HL-60/S4 treated with phorbol 12-myristate 13-acetate at 8.2 ng/mL for 4 days and 3 days (cell line): ENCODE data around the gene MPRIP.
"Not testable (repeated sequence)": the region's sequence is repeated elsewhere in the genome, so short reads cannot be mapped to it uniquely, and the experiment has no call there.

Experiments
- in situ Hi-C: fragments of 300-500 bp; cut with MboI; formaldehyde crosslinking; loops from 2 replicates; pipeline ENCODE4 v1.15.0; 2022; ENCODE audit warnings: low sequenced_read_pairs

MPRIP gene

GRCh38 chr17:17120701-17121100 lies 78.4 kb downstream of the MPRIP start:
- in situ Hi-C loops, result loop anchor here (25.0 kb wide), 1 partner anchor 108 kb away; no protein-coding TSS in a partner anchor

- in situ Hi-C loops, result loop anchor here (25.0 kb wide), 1 partner anchor 109 kb away; no protein-coding TSS in a partner anchor
These were observed 78.9 kb downstream of the MPRIP start for GRCh38 chr17:17121162-17121561.

- in situ Hi-C loops, result loop anchor here (25.0 kb wide), 1 partner anchor 111 kb away; no protein-coding TSS in a partner anchor
These were observed 80.7 kb downstream of the MPRIP start for GRCh38 chr17:17122781-17123483.

DNA sequence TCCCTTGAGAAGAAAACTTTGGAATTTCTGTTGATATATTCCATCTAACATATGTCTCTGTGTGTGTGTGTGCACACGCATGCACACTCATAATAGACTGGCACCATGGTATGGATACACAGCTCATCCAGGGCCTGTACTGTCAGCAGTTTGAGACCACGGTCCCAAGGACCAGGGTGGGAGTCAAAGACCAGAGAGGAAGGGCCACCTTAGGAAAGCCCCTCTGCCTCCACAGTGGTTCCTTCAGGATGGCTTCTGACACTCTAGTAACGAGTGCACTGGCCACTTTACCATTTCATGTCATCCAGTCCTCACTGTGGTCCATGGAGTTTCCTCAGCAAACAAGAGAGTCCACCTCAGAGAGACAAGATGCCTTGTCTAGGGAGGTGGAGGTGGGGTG lies 82.1 kb downstream of the MPRIP start:
- in situ Hi-C loops, result loop anchor here (25.0 kb wide), 1 partner anchor 112 kb away; no protein-coding TSS in a partner anchor

DNA sequence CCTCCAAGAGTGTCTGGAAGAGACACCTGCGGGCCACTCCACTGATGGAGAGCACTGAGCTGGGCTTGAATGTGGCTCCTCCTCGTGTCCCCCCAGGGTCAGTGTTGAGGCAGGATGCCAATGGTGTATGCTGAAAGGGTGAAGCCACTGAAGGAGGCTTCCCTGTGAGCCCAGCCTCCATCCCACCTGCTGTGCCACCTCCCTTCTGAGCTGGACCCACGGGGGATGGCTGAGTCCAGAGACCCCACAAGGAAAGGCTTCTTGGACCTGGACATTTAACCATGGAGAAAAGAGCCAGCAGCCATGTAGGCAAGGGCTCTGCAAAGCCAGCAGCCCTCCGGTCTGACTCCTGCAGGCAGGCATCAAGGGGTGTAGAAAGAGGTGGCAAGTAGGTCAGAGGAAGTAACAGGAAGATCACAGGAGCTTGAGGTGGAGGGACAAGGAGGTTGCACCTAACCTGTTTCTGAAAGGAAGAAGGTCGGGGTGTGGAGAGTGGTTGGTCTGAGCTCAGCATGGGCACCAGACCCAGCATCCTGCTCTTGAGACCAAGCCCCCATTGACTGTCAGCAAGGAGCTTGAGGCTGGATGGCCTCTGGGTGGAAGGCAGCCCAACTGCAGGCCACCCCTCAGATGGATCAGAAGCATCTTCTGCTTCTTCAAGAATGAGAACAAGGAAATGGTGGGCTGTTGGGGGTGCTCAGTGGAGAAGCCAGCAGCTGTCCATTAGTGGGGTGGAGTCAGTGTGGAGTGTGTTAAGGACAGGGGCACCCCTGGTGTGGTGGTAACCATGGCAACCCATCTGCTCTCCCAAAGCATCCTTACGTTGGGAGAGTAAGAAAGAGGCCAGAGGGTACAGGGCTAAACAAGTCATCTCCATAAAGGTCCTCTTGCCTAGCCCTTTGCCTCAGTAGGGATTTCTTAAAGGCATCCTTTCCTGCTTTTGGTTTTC lies 83.2 kb downstream of the MPRIP start:
- in situ Hi-C loops, result no loop called here

DNA sequence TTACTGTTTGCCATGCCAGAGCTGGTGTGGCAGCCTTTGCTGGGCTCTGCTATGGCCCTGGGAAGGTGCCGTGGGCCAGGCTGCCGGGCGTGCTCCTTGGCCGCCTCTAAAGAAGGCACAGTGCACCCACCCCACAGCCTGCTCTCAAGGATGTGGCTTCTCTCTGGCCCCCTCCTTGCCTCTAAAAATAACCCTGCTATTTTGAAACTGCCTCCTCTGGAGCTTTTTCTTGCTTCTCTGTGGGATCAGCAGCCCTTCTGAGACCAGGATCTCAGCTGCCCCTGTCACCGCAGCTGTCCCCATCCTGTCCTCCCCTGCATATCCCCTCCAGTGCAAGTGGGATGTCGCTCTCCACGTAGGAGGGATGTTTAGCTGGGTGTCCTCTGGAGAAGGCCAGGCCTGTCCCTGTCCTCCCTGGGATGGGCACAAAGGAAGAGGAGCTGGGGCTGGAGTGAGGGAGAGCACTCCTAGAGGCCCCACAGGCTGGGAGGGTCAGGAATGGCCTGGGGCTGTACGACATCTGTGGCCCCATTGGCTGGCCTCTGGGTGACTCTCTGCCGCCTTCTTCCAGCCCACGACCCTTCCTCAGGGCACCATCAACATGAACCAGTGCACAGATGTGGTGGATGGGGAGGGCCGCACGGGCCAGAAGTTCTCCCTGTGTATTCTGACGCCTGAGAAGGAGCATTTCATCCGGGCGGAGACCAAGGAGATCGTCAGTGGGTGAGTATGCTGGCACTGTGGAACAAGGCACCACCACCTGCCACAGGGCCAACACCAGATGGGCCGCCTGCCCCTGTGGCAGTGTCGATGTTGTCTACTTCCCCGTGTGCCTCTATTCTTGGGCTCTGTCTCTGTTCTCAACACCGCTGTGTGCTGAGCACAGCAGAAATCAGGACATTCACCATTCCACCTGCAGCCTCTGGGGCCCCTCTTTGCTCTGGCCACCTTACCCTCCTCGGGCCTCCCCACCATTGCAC lies 84.2 kb downstream of the MPRIP start:
- in situ Hi-C loops, result no loop called here

DNA sequence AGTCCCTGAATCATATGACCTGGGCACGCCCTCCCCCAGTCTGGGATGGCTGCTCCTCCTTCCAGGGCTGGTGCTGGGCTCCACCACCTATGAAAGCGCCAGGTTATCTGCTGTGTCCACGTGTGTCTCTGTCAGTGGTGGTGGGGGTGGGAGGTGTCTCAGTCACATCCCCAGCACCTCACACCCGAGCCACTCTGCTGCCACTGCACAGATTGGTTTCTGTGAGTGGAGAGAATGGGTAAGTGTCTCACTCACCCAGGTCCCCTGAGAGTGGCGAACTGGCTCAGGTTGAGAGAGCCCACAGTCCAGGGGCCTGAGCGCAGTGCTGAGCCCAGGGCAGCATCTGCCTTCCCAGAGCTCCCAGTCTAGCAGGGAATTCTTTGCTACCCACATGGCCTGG lies 84.9 kb downstream of the MPRIP start:
- in situ Hi-C loops, result no loop called here

- in situ Hi-C loops, result no loop called here
These were observed 85.6 kb downstream of the MPRIP start for GRCh38 chr17:17127730-17128291.

DNA sequence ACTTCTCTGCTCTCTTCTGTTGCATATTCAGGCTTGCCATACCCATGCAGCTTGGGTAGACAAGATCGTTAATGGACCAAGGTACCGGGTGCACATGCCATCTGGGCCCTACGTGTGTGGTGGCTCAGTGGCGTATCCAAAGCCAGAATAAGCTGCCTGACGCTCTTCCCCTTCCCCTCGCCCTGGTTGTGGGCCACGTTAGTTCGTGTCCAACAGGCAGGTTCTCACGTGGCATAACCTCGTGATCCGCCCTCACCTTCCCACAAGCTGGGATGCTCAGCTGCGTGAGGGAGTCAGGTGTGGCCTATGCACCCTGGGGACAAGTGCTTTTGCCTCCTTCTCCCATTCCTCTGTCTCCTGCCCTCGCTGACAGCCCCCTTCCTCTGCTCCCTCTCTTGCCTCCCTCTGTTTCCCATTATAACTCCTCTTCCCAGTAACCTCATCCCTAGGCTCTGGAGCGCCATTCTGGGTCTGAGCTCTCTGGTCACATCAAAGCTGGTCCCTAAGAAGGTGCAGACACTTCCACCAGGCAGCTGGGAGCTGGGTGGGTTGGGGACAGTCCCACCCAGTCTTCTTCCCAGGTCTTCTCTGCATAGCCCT lies 86.3 kb downstream of the MPRIP start:
- in situ Hi-C loops, result no loop called here

GRCh38 chr17:17129466-17129865 lies 87.2 kb downstream of the MPRIP start:
- in situ Hi-C loops, result no loop called here

- in situ Hi-C loops, result no loop called here
These were observed 88.0 kb downstream of the MPRIP start for GRCh38 chr17:17130077-17130844.

DNA sequence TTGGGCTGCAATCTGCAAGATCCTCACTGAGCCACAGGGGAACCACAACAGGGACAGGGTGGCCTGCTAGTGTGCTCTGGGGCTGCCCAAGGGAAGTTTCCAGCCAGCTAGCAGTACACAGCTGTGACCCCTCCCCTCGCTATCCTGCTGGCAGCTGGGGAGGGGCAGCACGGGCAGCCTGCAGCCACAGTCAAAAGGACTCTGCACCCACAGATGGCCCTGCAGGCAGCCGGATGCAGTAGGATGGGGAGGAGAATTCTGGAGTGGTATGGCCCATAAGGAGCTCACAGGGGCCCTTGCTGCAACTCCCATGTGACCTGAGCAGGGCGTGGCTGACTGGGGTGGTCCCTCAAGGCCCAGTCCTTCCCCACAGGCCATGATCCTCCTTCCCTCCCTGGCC lies 89.6 kb downstream of the MPRIP start:
- in situ Hi-C loops, result no loop called here

DNA sequence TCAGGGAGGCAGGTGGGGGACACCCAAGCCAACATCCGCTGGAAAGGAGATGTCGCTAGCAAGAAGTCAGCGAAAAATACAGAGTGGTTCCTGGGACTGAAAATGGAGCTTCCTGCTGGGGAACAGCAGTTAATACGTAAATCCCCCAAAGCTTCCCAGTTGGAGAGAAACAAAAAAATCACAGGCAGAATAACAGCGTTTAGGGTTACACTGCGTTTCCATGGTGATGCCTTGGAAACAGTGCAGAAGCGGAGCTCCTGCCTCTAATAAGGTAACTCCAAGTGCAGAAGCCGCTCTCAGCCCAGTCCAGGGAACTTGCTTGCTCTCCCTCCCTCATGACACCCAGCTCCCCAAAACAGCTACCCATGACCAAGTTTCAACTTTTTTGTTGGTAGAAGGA lies 90.5 kb downstream of the MPRIP start:
- in situ Hi-C loops, result no loop called here

DNA sequence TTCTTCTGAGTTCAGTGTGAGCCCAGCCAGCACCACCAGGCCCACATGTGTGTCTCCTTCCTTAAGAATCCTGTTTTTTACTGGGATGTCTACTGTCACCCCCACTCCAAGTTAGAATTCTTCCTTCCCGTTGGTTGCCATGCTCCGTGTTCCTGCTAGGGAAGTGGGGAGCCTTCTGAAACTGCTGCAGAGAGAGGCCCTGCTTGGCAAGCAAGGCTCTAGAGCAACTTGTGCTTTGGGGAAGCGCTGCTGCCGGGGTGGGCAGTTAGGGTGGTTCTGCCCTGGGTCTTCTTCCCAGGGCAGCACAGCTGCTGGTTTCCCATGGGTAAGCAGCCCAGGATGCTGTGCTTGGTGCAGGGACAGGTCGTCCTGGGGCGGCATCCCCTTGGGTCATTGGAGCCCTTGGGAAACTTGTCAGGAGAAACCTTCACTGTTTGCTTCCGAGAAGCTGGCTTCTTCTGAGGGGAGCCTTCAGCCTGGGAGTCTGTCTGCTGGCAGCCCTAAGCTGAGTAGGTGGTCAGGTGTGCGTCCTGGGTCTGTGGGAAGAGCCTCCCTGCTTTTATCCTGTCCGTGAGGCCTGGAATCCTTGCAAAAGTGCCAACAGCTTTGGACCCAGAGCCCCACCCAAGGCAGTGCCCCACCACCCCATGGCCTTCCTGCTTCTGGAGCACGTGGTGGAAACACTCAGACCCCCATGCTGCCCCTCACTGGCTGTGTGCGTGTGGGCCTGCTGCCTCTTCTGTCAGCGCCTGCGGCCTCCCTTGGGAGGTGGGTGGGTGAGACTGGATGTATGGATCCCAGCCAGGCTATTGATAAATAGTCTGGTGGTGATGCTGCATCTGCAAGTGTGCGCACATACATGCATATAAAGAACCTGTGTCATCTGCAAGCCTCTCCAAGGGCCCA lies 92.0 kb downstream of the MPRIP start:
- in situ Hi-C loops, result no loop called here

- in situ Hi-C loops, result no loop called here
These were observed 92.7 kb downstream of the MPRIP start for GRCh38 chr17:17134957-17135333.

DNA sequence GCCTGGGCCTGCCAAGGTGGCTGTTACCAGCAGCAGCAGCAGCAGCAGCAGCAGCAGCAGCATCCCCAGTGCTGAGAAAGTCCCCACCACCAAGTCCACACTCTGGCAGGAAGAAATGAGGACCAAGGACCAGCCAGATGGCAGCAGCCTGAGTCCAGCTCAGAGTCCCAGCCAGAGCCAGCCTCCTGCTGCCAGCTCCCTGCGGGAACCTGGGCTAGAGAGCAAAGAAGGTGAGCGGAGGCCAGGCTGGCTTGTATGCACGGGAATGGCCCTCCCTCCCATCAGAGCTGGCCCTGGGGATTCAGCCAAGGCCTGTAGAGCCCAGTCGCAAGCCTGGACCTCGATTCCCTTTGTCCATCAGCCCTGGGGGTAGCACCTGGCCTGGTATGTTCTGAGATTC lies 94.0 kb downstream of the MPRIP start:
- in situ Hi-C loops, result not testable (repeated sequence)

- in situ Hi-C loops, result no loop called here
These were observed 95.7 kb downstream of the MPRIP start for GRCh38 chr17:17137731-17138585.
